ENCODE measurements around the gene PGBD5. TPM values are rescaled to one million over a fixed set of nuclear protein-coding genes. Genes with fewer than 3 reads are reported as not detected.

The PGBD5 gene
- total and polyA plus RNA-seq, 2 of the 13 experiments (the other 11 are each of a cell fraction or from before 2014, with no cell fraction given): 0.04 to 0.13 TPM

DNA sequence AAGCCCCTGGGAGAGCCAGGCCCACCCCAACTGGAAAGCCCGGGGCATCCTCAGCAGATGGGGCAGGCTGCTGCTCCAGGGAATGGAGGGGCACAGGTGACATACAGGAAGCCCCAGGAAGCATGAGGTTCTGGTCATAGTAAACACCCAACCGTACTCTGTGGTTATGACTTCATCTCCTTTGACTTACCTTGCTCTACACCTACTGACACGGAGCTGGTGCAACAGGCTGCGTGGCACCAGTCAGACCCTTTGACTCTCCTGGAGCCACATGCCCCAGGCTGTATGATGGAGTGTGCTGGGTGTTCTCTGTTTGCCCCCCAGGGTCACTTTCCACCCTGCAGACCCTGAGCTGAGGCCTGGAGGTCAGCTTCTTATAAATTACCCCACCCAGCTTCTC is 72.1 kb downstream of the PGBD5 start:
- TF ChIP-seq, protein P1, sequence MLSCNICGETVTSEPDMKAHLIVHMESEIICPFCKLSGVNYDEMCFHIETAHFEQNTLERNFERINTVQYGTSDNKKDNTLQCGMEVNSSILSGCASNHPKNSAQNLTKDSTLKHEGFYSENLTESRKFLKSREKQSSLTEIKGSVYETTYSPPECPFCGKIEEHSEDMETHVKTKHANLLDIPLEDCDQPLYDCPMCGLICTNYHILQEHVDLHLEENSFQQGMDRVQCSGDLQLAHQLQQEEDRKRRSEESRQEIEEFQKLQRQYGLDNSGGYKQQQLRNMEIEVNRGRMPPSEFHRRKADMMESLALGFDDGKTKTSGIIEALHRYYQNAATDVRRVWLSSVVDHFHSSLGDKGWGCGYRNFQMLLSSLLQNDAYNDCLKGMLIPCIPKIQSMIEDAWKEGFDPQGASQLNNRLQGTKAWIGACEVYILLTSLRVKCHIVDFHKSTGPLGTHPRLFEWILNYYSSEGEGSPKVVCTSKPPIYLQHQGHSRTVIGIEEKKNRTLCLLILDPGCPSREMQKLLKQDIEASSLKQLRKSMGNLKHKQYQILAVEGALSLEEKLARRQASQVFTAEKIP (CRISPR knock-in tag; IDR thresholded peaks at IDR 0.05; ENCODE audit: borderline replicate concordance): no peak
- TF ChIP-seq, protein P2, sequence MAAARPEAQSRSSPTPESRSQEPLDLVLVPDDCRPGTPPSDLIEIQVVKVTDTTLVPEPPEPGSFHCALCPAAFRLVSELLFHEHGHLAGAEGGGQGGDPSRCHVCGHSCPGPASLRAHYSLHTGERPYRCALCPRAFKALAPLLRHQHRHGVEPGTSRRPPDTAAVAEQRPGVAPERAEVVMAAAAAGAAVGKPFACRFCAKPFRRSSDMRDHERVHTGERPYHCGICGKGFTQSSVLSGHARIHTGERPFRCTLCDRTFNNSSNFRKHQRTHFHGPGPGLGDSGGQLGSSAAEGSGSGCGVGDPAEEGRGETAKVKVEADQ (CRISPR knock-in tag; IDR thresholded peaks at IDR 0.05; ENCODE audit: borderline replicate concordance): no peak
- DNase-seq (ENCODE audit: low spot score): no peak
- Histone ChIP-seq H3K4me1 (ENCODE audit: insufficient read depth, low read length) (no peaks in the 10 kb centered on the region), H3K27ac (ENCODE audit: extremely low read length, insufficient read depth, low read length) (no peak overlapping the region), H3K9ac (ENCODE audit: insufficient read depth, low read depth, low read length) (no peak overlapping the region), H3K79me2 (ENCODE audit: insufficient read depth, low read length) (no peaks in the 10 kb centered on the region), H3K4me3 (replicated peaks in 1 of 3; ENCODE audit: insufficient read depth in 1 of 3, low read depth in 2 of 3, low read length in 3 of 3) (no peak overlapping the region), H3K36me3 (replicated peaks in 1 of 2; ENCODE audit: control insufficient read depth in 1 of 2, insufficient read depth in 2 of 2, low read length in 2 of 2) (no peaks in the 10 kb centered on the region), H3K9me3 (ENCODE audit: low read length) (no peaks in the 10 kb centered on the region), H4K20me1 (ENCODE audit: insufficient read depth, low read length) (no peaks in the 10 kb centered on the region), H3K27me3 (ENCODE audit: control insufficient read depth in 1 of 2, insufficient read depth in 2 of 2, low read length in 2 of 2) (peaks cover 0 to 13% of the 10 kb centered on the region in 2 experiments; a peak in 2 of 5 replicates), H3K4me2 (ENCODE audit: low read depth, low read length) (no peak overlapping the region), H2AFZ (ENCODE audit: low read length) (no peak overlapping the region)
- no TSS peak for BruUV-seq (replicated peaks)
- ATAC-seq: no peak
- CTCF ChIA-PET (ENCODE audit: low intra/inter-chr PET ratio, low total read pairs): no interaction called here
- in situ Hi-C loops (cut with HindIII; ENCODE audit: extremely low pct_ligation_motif_present, low pct_unique_long_range_greater_than_20kb): no loop called here
- FAIRE-seq: no peak
- POLR2A ChIA-PET: no interaction called here
- intact Hi-C loops (cut with micrococcal nuclease; ENCODE audit: unreplicated experiment): no loop called here
- WGBS (ENCODE audit: low lambda C conversion rate): 0% methylated on average over 1 of the region's 4 CpGs

DNA sequence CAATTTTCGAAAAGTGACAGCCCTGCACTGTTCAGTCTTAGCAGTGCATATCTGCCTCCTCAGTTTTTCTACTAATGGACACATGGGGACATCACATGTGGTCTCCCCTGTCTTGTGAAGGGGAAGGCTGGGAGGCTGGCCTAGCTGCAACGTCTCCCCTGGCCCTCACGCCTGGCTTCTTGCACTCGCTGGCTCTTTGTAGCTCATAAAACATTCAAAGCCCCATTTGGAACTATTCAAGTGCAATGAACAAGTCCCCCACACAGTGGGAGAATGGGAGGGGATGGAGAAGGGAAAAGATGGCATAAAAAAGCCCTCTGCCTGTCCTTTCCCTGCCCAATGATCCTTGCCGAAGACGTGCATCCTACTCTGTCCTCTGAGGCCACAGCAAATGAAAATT is 73.6 kb downstream of the PGBD5 start:
- FAIRE-seq: no peak
- H3K27ac ChIP-seq (ENCODE audit: extremely low read length, insufficient read depth, low read length): no peak overlapping the region
- TF ChIP-seq ZNF256 (CRISPR knock-in tag; conservative IDR thresholded peaks at IDR 0.05) (no peak), SATB2 (CRISPR knock-in tag; IDR thresholded peaks at IDR 0.05) (no peak), ZNF713 (CRISPR knock-in tag; IDR thresholded peaks at IDR 0.05) (no peak), ZNF546 (CRISPR knock-in tag; conservative IDR thresholded peaks at IDR 0.05) (no peak)
- TF ChIP-seq, protein P3, sequence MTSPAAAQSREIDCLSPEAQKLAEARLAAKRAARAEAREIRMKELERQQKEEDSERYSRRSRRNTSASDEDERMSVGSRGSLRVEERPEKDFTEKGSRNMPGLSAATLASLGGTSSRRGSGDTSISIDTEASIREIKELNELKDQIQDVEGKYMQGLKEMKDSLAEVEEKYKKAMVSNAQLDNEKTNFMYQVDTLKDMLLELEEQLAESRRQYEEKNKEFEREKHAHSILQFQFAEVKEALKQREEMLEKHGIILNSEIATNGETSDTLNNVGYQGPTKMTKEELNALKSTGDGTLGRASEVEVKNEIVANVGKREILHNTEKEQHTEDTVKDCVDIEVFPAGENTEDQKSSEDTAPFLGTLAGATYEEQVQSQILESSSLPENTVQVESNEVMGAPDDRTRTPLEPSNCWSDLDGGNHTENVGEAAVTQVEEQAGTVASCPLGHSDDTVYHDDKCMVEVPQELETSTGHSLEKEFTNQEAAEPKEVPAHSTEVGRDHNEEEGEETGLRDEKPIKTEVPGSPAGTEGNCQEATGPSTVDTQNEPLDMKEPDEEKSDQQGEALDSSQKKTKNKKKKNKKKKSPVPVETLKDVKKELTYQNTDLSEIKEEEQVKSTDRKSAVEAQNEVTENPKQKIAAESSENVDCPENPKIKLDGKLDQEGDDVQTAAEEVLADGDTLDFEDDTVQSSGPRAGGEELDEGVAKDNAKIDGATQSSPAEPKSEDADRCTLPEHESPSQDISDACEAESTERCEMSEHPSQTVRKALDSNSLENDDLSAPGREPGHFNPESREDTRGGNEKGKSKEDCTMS (CRISPR knock-in tag; conservative IDR thresholded peaks at IDR 0.05): no peak
- TF ChIP-seq, protein P4, sequence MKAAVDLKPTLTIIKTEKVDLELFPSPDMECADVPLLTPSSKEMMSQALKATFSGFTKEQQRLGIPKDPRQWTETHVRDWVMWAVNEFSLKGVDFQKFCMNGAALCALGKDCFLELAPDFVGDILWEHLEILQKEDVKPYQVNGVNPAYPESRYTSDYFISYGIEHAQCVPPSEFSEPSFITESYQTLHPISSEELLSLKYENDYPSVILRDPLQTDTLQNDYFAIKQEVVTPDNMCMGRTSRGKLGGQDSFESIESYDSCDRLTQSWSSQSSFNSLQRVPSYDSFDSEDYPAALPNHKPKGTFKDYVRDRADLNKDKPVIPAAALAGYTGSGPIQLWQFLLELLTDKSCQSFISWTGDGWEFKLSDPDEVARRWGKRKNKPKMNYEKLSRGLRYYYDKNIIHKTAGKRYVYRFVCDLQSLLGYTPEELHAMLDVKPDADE (CRISPR knock-in tag; IDR thresholded peaks at IDR 0.05): no peak
- TF ChIP-seq, protein P5, sequence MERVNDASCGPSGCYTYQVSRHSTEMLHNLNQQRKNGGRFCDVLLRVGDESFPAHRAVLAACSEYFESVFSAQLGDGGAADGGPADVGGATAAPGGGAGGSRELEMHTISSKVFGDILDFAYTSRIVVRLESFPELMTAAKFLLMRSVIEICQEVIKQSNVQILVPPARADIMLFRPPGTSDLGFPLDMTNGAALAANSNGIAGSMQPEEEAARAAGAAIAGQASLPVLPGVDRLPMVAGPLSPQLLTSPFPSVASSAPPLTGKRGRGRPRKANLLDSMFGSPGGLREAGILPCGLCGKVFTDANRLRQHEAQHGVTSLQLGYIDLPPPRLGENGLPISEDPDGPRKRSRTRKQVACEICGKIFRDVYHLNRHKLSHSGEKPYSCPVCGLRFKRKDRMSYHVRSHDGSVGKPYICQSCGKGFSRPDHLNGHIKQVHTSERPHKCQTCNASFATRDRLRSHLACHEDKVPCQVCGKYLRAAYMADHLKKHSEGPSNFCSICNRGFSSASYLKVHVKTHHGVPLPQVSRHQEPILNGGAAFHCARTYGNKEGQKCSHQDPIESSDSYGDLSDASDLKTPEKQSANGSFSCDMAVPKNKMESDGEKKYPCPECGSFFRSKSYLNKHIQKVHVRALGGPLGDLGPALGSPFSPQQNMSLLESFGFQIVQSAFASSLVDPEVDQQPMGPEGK (CRISPR knock-in tag; IDR thresholded peaks at IDR 0.05): no peak

More for the DNA sequence above, 73.6 kb downstream of the PGBD5 start:
- in situ Hi-C loops (cut with HindIII; ENCODE audit: extremely low pct_ligation_motif_present, low pct_unique_long_range_greater_than_20kb) (no loop called here), intact Hi-C loops (cut with micrococcal nuclease; ENCODE audit: unreplicated experiment) (no loop called here)
- no peak overlapping the region for H3K4me2 ChIP-seq (ENCODE audit: low read depth, low read length)
- WGBS (ENCODE audit: low lambda C conversion rate): 44% methylated on average over 6 of the region's 6 CpGs
- H4K20me1 ChIP-seq (ENCODE audit: insufficient read depth, low read length): no peaks in the 10 kb centered on the region
- ChIA-PET POLR2A (no interaction called here), CTCF (ENCODE audit: low intra/inter-chr PET ratio, low total read pairs) (no interaction called here)
- no peak overlapping the region for H2AFZ ChIP-seq (ENCODE audit: low read length)
- no peak overlapping the region for H3K9ac ChIP-seq (ENCODE audit: insufficient read depth, low read depth, low read length)
- no TSS peak for BruUV-seq (replicated peaks)
- no peaks in the 10 kb centered on the region for H3K9me3 ChIP-seq (ENCODE audit: low read length)
- peaks cover 0 to 16% of the 10 kb centered on the region in 2 experiments; a peak in 2 of 5 replicates for H3K27me3 ChIP-seq (ENCODE audit: control insufficient read depth in 1 of 2, insufficient read depth in 2 of 2, low read length in 2 of 2)
- no peak for DNase-seq (ENCODE audit: low spot score)
- H3K4me3 ChIP-seq (replicated peaks in 1 of 3; ENCODE audit: insufficient read depth in 1 of 3, low read depth in 2 of 3, low read length in 3 of 3): no peak overlapping the region
- no peaks in the 10 kb centered on the region for H3K79me2 ChIP-seq (ENCODE audit: insufficient read depth, low read length)
- H3K36me3 ChIP-seq (replicated peaks in 1 of 2; ENCODE audit: control insufficient read depth in 1 of 2, insufficient read depth in 2 of 2, low read length in 2 of 2): no peaks in the 10 kb centered on the region
- no peaks in the 10 kb centered on the region for H3K4me1 ChIP-seq (ENCODE audit: insufficient read depth, low read length)
- no peak for ATAC-seq
